Activated naive CD4-positive, alpha-beta T cell treated with anti-CD3 and anti-CD28 coated beads, Interleukin-2, amount 10 ng/mL, durations not matched to agents 7 days and 5 days (primary cell): ENCODE results near the gene SESN1.

Experiments
- CTCF ChIA-PET: fragments of 350-600 bp; sonication (Branson Sonifier 250); formaldehyde crosslinking; loops from one replicate; lab custom pipeline; 2021; ENCODE audit warnings: antibody characterized with exemption; lab: Charles Lee
- DNase-seq: peaks from one replicate; pipeline ENCODE4 v3.0.0-alpha.2; 2020
- H3K27ac Mint-ChIP-seq: one replicate; pipeline ENCODE4 v1.8.0; 2021; ENCODE audit warnings: mild to moderate bottlenecking, moderate library complexity, mixed read lengths
- H3K27me3 Mint-ChIP-seq: one replicate; pipeline ENCODE4 v1.8.0; 2021; ENCODE audit warnings: mild to moderate bottlenecking, mixed read lengths
- H3K36me3 Mint-ChIP-seq: one replicate; pipeline ENCODE4 v1.8.0; 2021; ENCODE audit warnings: mixed read lengths
- H3K4me1 Mint-ChIP-seq: one replicate; pipeline ENCODE4 v1.8.0; 2021; ENCODE audit warnings: mixed read lengths
- H3K4me3 Mint-ChIP-seq: one replicate; pipeline ENCODE4 v1.8.0; 2021; ENCODE audit warnings: mild to moderate bottlenecking, moderate library complexity, mixed read lengths
- H3K9me3 Mint-ChIP-seq: one replicate; pipeline ENCODE4 v1.8.0; 2021; ENCODE audit warnings: mixed read lengths

The SESN1 gene

GRCh38 chr6:108942556-108943492, 151.8 kb downstream of the SESN1 start:
- CTCF ChIA-PET = interaction anchor here (0.9 to 1.7 kb wide), 2 partner anchors 19 to 23 kb away, joined by 3 to 4 read pairs; no protein-coding TSS in a partner anchor

GRCh38 chr6:108941859-108942258, 152.8 kb downstream of the SESN1 start:
- Mint-ChIP-seq H3K9me3 (peaks cover 15% of the 10 kb centered on the region), H3K4me1 (peaks cover 56% of the 10 kb centered on the region), H3K27ac (peak overlapping the region; percentile 55), H3K36me3 (peaks cover 7% of the 10 kb centered on the region), H3K4me3 (no peak overlapping the region), H3K27me3 (no peaks in the 10 kb centered on the region)
- CTCF ChIA-PET = interaction anchor here (1.7 kb wide), 1 partner anchor 20 kb away, joined by 4 read pairs; no protein-coding TSS in a partner anchor
- no peak for DNase-seq

More at GRCh38 chr6:108942556-108943492, 151.8 kb downstream of the SESN1 start:
- Mint-ChIP-seq H3K27ac (peak overlapping the region; percentile 87), H3K36me3 (peaks cover 7% of the 10 kb centered on the region), H3K27me3 (no peaks in the 10 kb centered on the region), H3K9me3 (peaks cover 15% of the 10 kb centered on the region), H3K4me1 (peaks cover 61% of the 10 kb centered on the region), H3K4me3 (peak overlapping the region; percentile 60)
- peak; percentile 79 for DNase-seq

GRCh38 chr6:108941281-108941680, 153.4 kb downstream of the SESN1 start:
- Mint-ChIP-seq H3K36me3 (peaks cover 7% of the 10 kb centered on the region), H3K4me1 (peaks cover 51% of the 10 kb centered on the region), H3K27ac (no peak overlapping the region), H3K4me3 (no peak overlapping the region), H3K9me3 (peaks cover 15% of the 10 kb centered on the region), H3K27me3 (no peaks in the 10 kb centered on the region)
- DNase-seq = no peak
- CTCF ChIA-PET = interaction anchor here (2.2 kb wide), 1 partner anchor 132 kb away, joined by 5 read pairs; no protein-coding TSS in a partner anchor

GRCh38 chr6:108940741-108941140, 153.9 kb downstream of the SESN1 start:
- CTCF ChIA-PET = interaction anchor here (2.2 kb wide), 1 partner anchor 133 kb away, joined by 5 read pairs; no protein-coding TSS in a partner anchor
- no peak overlapping the region for H3K4me3 Mint-ChIP-seq
- H3K9me3 Mint-ChIP-seq = peaks cover 15% of the 10 kb centered on the region
- H3K36me3 Mint-ChIP-seq = peaks cover 7% of the 10 kb centered on the region
- H3K27me3 Mint-ChIP-seq = no peaks in the 10 kb centered on the region
- peaks cover 51% of the 10 kb centered on the region for H3K4me1 Mint-ChIP-seq
- H3K27ac Mint-ChIP-seq = no peak overlapping the region
- DNase-seq = no peak

- H3K9me3 Mint-ChIP-seq = peaks cover 15% of the 10 kb centered on the region
- H3K27ac Mint-ChIP-seq = no peak overlapping the region
- H3K4me1 Mint-ChIP-seq = peaks cover 21% of the 10 kb centered on the region
- H3K27me3 Mint-ChIP-seq = no peaks in the 10 kb centered on the region
- no peak for DNase-seq
- H3K4me3 Mint-ChIP-seq = no peak overlapping the region
- peaks cover 7% of the 10 kb centered on the region for H3K36me3 Mint-ChIP-seq
- CTCF ChIA-PET = no interaction called here
Measured at GRCh38 chr6:108937170-108937569, 157.5 kb downstream of the SESN1 start.
